Fibroblast of skin of scalp (primary cell): ENCODE results near the gene ZNF536.

Experiments
- DNase-seq: peaks from one replicate; pipeline ENCODE4 v3.0.0-alpha.2; 2013

Gene ZNF536

GRCh38 chr19:30539315-30539714 is 167.1 kb downstream of the ZNF536 start:
- no peak for DNase-seq

GRCh38 chr19:30539981-30540380 is 167.8 kb downstream of the ZNF536 start:
- no peak for DNase-seq

GRCh38 chr19:30540761-30541160 is 168.6 kb downstream of the ZNF536 start:
- DNase-seq: no peak

DNA sequence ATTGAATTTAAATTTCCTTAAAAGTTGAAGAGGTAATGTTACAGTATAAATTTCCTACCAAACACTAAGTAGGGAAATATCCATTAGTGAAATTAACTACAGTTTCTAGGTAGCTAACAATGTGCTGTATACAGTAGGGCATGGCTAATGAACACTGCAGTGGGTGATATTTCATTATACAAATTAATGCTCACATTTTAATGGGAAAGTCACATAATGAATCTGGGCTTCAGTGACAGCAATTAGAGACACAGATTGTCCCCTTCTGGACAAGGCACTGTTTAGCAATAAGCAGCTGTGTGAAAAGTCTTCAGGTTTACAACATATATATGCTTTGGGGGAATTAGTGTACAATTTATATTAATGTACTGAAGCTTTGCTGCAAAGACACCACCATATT is 169.4 kb downstream of the ZNF536 start:
- no peak for DNase-seq

- DNase-seq: no peak
Observed at GRCh38 chr19:30543243-30543945, 171.2 kb downstream of the ZNF536 start.

DNA sequence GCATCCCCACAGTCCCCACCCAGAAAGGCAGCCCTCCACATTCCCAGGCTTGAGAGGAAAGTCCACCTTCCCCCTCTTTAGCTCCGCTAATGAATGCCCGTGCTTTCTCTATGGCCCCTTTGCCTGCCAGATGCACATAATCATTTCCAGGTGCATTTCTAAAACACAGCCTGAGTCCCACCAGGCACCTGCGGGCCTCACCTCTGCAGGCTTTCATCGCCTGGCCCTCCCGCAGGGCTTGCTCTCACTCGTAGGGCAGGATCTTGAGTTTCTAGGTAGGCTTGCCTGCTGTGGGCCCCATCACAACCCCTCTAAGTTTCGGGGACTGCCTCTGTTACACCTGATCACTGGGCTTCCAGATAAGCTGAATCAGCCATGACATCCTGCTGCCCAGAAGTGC is 173.6 kb downstream of the ZNF536 start:
- no peak for DNase-seq

- DNase-seq: no peak
Observed at GRCh38 chr19:30546332-30546731, 174.1 kb downstream of the ZNF536 start.

GRCh38 chr19:30547246-30547645 is 175.1 kb downstream of the ZNF536 start:
- no peak for DNase-seq

DNA sequence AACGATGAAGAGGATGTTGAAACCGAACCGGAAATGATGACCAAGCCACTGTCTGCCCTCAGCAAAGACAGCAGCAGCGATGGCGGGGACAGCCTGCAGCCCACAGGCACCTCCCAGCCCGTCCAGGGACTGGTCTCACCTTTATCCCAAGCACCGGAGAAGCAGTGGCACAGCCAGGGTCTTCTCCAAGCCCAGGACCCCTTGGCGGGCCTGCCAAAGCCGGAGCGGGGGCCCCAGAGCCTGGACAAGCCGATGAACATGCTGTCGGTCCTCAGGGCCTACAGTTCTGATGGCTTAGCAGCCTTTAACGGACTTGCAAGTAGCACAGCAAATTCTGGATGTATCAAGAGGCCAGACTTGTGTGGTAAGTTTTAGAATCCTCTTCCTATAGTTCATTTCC is 177.0 kb downstream of the ZNF536 start:
- DNase-seq: no peak

GRCh38 chr19:30551271-30551670 is 179.1 kb downstream of the ZNF536 start:
- no peak for DNase-seq

GRCh38 chr19:30552593-30552992 is 180.4 kb downstream of the ZNF536 start:
- DNase-seq: no peak

- peak; percentile 37 for DNase-seq
Observed at GRCh38 chr19:30555075-30555790, 183.0 kb downstream of the ZNF536 start.

- no peak for DNase-seq
Observed at GRCh38 chr19:30555791-30556110, 183.6 kb downstream of the ZNF536 start.

DNA sequence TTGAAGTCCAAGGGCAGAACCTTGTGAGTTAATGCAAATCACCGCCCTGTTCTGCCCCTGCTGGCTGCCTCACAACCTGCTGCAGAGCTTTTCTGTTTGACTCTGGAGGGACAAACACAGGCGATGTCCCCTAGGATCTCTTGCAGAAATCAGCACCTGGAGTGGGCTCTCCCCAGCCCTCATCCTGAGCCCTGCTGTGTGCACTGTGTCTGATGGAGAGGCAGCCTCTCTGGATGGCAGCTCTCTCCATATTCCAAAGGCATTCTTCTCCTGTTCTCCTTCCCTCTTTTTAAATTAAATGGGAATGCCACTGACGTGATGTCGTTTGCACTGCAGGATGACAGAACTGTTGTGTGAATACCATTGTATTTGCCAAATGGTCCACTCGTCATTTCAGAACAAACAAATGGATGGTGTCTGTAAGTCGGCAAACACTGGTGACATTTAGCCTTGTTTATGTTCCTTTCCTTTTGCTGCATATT is 184.1 kb downstream of the ZNF536 start:
- DNase-seq: no peak

GRCh38 chr19:30557212-30557611 is 185.0 kb downstream of the ZNF536 start:
- peak; percentile 13 for DNase-seq

DNA sequence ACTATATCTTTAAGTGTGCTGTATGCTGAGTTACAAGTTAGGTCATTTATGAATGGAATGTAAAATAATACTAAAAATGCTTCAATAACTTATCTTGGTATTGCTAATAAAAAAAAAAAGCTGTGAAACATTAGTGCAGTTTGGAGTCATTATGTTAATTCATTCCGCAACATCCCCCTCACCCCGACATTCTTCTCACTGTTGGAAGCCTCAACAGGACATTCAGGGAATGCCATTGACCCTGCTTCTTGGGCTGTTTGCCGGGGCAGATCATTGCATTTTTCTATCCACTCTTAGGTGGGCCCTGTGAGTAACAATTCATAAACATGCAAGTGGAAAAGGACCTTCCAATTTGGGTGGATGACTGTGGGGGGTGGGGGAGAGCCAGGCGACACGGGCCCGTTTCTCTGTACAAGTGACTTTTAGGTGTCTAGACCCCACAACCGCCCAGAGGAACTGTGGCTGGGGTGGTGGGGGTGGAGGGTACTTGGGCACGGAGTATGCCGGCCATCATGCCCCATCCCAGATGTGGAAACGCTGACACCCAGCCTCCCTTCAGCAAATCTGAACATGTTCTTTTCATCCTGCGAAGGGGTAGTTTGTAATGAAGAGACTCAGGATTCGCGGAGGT is 185.9 kb downstream of the ZNF536 start:
- DNase-seq: peak; percentile 29

DNA sequence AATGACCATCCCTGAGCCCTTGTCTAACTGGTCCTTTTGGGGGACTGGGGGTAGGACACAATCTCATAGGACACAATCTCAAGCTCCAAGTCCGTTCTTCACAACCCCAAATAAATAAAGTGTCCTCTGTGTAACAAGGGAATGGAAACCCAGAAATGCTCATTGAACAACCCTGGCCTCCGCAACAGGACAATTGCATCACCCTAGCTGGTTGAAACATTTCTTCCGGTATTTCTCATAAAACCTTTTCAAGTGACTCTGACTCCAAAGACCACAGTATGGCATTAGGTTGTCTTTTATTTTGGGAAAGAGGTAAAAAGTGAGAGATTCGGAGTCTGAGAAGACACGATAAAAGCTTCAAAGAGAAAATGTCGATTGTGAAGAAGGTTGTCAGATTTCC is 186.6 kb downstream of the ZNF536 start:
- no peak for DNase-seq

GRCh38 chr19:30559446-30559845 is 187.3 kb downstream of the ZNF536 start:
- DNase-seq: no peak

- no peak for DNase-seq
Observed at GRCh38 chr19:30562981-30563380, 190.8 kb downstream of the ZNF536 start.

- no peak for DNase-seq
Observed at GRCh38 chr19:30563691-30564090, 191.5 kb downstream of the ZNF536 start.

DNA sequence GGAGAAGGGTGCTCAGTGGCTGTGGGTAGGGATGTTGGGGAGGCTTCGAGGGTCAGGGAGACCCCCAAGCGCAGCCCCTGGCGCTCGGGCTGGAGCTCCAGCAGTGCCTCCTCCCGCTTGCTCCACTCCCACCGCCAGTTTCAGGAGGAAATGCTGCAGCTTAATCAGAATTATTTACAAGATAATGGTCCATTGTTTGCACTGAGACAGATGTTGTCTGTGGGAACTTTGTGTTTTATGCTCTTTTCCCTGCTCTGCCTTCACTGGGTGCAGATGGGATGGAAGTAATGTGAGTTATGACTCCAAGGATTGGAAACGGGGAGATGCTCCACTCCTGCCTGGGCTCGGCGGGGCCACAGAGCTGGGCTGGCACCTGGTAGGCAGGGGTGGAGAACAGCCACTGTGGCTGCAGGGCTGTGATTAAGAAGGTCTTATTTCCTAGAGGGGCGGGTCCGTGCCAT is 192.4 kb downstream of the ZNF536 start:
- no peak for DNase-seq

- no peak for DNase-seq
Observed at GRCh38 chr19:30565636-30566035, 193.5 kb downstream of the ZNF536 start.

DNA sequence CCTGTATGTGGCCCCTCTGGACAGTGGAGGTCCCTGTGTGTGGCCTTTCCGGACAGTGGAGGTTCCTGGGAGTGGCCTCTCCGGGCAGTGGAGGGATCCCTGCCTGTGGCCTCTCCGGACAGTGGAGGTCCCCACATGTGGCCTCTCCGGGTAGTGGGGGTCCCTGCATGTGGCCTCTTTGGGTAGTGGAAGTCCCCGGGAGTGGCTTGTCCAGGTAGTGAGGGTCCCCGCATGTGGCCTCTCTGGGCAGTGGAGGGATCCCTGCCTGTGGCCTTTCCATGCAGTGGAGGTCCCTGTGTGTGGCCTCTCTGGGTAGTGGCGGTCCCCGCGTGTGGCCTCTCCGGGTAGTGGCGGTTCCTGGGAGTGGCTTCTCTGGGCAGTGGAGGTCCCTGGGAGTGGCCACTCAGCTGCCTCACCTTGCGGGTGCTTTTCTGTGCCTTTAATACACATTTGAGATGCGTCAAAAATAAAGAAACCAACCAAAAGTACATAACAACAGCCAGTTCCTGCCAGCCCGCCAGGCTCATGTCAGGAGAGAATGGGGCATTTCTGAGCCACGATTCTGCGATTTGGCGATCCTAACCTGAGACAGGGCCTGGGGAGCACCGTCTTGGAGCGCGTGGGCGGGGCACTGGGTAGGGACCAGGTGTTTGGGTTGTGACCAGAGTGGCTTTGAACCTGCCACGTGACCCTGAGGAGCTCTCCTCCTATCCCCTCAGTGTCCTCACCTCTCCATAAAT is 194.7 kb downstream of the ZNF536 start:
- no peak for DNase-seq
